ENCODE data around the gene NADK.

Gene NADK, protein sequence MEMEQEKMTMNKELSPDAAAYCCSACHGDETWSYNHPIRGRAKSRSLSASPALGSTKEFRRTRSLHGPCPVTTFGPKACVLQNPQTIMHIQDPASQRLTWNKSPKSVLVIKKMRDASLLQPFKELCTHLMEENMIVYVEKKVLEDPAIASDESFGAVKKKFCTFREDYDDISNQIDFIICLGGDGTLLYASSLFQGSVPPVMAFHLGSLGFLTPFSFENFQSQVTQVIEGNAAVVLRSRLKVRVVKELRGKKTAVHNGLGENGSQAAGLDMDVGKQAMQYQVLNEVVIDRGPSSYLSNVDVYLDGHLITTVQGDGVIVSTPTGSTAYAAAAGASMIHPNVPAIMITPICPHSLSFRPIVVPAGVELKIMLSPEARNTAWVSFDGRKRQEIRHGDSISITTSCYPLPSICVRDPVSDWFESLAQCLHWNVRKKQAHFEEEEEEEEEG

DNA sequence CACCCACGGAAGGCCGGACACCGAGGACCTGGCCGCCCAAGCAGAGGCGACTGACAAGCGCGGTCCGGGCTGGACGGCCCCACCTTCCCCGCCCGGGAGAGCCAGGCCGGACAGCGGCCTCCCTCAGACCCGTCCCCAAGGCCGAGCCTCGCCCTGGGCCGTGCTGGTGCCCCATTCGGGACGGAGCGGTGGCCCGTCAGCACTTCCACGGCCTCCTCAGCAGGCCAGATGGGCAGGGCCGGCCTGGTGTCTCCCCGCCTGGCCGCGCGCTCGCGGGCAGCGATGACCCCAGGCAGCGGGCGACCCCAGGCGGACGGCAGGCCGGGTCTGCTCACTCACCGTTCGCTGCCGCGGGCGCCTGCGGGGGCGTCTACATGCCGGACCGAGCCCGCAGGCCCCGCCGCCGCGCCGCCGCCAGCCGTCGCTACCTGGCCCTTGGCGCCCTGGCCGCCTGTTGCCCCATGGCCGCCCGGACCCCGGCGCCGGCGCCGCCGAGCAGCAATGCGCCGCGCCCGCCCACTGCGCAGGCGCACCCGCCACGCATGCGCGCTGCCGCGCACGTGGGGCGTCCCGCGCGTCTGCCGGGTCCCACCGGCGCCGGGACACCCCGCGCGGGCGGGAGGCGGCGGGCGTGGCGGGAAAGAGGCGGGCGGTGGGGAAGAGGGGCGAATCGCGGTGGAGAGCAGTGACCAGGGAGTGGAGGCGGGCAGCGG is at the start of gene NADK:
NADK (minus strand) TSS at position 521 of the 713 bp plus-strand sequence. CDS start 13,064 bp downstream, outside the sequence.
- DNase-seq (ENCODE audit: low read depth, low spot score) = no peak

DNA sequence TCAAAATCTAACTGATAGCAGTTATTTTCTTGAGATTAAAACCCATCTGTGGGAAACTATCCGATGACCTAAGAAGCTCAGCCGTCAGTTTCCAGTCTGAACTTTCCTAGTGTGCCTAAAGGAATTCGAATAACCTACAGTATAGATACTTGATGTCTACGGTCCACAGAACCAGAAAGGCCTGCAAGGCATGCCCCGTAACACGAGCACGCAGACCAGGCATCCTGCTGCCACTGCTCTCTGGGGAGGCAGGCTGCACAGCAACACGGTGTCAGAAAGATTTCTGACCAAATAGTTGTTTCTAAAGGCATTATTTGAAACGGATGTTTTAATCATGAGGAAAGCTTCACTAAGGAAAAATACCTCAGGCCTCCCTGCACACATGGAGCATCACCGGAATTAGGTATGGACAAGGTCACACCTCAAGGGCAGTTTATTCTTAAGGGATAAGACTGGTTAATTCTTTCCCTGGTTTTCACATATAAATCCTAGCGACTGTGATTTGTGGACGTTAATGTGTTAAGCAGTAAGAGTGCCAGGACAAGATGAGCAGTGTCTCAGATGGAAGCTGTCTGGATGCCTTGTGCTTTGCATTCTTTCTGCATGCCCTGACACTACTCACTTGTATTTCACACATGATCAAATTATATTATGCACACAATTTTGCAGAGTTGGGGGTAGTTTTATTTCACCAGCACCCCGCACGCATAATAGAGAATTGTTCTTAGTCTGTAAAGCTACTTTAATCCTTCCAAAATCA is 49.0 kb upstream of the NADK start:
- H3K27ac ChIP-seq = no peak overlapping the region
- no peak for DNase-seq (ENCODE audit: low read depth, low spot score)

More for the DNA sequence above, at the start of gene NADK:
- peak within 1 kb of the TSS; percentile 64 for H3K27ac ChIP-seq

DNA sequence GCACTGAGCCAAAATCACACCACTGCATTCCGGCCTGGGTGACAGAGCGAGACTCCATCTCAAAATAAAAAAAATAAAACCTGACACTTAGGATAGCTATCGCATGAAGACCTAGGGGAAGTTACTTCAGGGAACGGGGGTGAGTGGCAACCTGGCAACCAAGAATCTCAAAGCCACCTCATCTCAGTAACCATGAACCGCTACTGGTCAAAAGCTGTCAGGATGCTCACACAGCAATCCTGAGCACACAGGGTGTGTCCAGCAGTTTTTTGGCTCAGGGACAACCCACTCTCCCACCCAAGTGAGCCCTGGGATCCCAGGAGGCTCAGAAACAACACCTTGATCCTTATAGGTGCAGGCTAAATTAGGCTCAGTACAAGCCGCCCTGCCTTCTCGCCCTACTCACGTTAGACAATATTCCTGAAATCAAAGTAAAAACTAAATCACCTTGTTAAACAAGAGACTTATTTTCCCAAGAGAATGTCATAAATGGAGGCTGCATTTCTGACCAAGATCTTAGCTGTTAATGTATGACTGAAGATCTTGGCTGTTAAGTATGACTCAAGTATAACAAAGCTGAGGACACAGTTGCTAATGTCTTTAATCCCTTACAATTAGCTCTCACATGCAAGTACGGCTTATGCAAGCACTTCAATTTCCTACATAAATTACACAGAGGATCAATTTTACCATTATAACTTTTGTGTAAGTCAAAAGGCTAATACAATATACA is 48.3 kb upstream of the NADK start:
- DNase-seq (ENCODE audit: low read depth, low spot score) = no peak
- H3K27ac ChIP-seq = no peak overlapping the region

DNA sequence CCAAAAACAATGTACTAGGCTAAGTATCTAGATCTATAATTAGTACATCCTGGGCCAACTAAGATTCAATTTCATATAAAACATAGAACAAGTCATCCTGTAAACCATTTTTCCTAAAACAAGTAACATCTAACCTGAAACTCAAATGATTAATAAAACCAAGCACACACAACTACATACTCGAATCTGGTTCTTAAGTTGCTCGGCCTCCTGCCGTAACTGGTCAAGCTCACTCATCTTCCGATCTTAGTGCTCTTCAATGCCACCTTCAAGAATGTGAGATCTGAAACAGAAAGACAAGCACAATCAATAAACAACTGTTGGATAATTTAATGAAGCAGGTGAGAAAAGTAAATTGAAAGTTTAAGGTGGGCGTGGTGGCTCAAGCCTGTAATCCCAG is 46.9 kb upstream of the NADK start:
- DNase-seq (ENCODE audit: low read depth, low spot score) = no peak

DNA sequence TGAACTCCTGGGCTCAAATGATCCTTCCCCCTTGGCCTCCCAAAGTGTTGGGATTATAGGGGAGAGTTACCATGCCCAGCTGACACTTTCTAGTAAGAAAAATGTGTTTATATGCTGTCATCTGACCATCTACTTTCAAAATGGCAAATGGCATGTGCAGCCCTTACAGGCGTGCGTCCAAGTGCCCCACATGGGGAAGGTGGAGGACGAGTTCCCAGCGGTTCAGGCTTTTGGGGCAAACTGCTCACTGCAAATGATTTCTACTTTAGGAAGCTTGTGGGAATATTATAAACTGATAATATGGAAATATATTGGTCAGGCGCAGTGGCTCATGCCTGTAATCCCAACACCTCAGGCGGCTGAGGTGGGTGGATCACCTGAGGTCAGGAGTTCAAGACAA is 41.5 kb upstream of the NADK start:
- H3K27ac ChIP-seq = no peak overlapping the region
- no peak for DNase-seq (ENCODE audit: low read depth, low spot score)

More for the DNA sequence above, 46.9 kb upstream of the NADK start:
- no peak overlapping the region for H3K27ac ChIP-seq

DNA sequence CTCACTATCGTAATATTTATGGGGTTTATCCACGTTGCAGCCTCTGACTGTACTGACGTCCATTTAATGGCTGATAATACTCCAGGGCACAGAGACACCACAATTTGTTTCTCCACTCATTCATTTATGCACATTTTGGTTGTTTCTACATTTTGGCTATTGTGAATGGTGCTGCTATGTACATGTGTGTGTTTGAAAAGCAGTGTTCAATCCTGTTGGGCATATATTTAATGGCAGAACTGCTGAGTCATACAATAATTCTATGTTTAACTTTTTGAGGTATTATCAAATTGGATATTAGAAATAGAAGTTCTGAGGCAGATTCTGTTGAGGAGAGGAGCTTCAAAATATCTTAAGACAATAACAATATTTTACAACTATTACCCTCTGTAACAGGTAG is 39.0 kb upstream of the NADK start:
- no peak overlapping the region for H3K27ac ChIP-seq

DNA sequence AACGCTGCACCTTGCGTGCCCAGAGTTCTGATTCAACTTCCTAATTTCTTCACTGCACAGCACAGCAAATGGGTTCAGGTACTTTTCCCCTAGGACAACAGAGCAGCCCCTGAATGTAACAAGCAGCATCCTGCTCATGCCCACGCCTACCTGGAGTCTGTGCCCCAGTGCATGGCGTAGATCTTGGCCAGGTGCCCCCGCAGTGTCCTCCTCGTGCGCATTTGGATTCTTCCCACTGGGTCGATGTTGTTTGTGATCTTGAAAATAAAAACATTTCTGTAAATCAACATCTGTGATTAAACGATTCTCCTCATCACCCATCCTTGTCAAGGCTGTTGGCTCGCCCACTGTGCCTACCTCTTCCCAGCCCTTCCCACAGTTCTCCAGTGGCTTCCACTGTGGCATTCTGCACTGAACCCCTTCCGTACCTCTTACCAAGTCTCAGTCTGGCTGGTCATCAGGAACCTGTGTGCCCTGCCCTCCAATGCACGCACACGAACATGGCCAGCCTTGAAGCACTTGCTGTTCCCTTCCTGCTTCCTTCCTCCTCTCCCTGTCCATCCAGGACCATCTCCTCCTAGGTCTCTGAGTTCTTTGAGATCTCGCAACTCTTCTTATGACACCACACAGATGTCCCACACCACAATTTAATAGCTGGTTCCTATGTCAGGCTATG is 37.5 kb upstream of the NADK start:
- H3K27ac ChIP-seq = no peak overlapping the region
- no peak for DNase-seq (ENCODE audit: low read depth, low spot score)

More for the DNA sequence above, 39.0 kb upstream of the NADK start:
- DNase-seq (ENCODE audit: low read depth, low spot score) = no peak

DNA sequence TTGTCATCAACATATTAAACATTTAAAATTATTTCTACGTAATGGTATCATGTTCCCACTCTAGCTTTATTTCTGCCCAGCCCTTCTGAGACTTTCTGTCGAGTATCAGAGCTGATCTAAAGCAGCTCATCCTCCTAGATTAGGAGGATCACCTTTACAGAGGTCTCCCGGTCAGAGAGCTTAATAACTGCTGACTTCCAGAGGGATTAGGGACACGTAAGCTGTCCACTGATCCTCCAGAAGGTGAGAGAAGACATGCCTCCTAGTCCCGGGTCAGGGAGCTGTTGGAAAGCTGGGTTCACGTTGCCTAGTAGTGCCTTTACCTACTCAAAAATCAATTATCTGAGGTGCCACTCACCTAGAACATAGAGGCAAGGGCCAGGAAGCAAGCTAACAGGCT is 31.2 kb upstream of the NADK start:
- DNase-seq (ENCODE audit: low read depth, low spot score) = no peak
- H3K27ac ChIP-seq = no peak overlapping the region

DNA sequence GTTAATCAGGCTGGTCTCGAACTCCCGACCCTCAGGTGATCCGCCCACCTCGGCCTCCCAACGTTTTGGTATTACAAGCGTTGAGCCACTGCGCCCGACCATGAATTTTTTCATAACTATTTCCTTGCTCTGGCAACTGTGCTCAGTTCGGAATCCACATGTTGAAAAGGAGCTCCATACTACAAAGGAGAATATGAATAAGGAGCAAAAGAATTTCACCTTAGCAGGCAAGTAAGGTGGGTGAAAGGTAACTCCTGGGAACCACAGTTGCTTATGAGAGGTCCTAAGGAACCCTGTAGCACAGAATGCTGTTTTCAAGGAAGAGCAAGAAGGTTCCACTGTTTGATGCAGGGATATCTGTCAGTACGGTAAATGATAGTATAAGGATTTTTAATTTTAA is 29.9 kb upstream of the NADK start:
- DNase-seq (ENCODE audit: low read depth, low spot score) = no peak
- H3K27ac ChIP-seq = no peak overlapping the region

DNA sequence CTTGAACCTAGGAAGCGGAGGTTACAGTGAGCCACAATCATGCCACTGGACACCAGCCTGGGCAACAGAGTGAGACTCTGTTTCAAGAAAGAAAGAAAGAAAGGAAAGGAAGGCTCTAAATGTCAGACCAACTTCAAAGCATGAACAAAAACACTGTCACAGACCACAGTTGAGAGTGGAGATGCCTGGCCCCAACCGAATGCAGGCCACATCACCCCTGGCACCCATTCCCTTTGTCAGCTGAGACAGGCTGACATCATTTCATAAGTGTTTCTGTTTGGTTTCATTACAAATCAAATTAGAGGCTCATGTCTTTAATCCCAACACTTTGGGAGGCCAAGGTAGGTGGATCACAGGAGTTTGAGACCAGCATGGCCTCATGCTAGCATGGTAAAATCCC is 28.6 kb upstream of the NADK start:
- DNase-seq (ENCODE audit: low read depth, low spot score) = no peak
- no peak overlapping the region for H3K27ac ChIP-seq

DNA sequence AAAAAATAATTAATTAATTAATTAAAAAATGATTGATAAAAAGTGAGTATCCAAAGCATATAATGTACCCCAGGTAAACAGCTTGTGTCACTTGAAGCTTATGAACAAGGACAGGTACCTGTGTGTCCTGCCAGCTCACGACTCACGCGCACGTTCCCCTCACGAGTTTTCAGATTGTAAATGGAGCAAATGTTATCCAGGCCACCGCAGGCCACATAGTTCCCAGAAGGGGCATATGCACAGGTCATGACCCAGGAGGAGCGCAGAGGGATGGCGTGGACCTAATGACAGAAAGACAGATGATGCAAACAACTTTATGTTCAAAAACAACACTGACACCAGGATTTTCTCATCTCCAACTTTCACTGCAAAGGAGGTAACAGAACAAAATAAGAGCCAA is 26.0 kb upstream of the NADK start:
- DNase-seq (ENCODE audit: low read depth, low spot score) = no peak
- no peak overlapping the region for H3K27ac ChIP-seq

DNA sequence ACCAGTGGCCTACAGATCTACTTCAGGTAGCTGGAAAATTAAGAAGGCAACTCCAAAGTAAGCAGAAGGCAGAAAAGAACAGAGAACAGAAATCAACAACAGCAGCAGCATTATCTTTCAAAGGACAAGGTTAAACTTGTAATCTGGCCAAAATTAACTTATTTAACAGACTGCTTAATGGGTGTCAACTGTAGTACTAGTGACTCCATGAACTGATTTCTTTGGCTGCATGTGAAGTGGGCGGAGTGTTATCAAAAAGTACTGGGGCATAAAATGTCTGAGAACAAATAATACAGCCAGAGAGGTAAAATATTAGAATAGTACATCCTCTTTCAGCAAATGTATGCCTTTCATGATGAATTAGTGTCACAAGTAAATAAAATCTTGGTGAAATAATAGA is 24.6 kb upstream of the NADK start:
- DNase-seq (ENCODE audit: low read depth, low spot score) = no peak
- no peak overlapping the region for H3K27ac ChIP-seq

DNA sequence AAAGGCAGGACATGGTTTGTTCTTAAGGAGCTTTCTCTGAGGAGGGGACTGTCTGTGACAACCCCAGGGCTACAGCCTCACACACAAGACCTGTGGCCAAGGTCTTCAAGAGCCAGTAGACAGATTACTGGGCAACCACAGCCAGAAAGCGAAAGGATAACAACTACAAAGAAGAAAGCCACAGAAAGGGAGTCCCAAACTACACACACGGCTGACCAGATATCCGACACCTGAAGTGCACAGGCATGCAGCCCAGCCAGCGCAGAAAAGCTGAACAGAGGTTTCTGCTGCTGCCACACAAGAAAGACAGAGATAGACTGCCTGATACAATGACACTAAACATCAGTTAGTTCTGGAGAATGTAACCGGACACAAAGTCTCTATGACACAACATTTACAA is 21.4 kb upstream of the NADK start:
- no peak for DNase-seq (ENCODE audit: low read depth, low spot score)
- H3K27ac ChIP-seq = no peak overlapping the region

DNA sequence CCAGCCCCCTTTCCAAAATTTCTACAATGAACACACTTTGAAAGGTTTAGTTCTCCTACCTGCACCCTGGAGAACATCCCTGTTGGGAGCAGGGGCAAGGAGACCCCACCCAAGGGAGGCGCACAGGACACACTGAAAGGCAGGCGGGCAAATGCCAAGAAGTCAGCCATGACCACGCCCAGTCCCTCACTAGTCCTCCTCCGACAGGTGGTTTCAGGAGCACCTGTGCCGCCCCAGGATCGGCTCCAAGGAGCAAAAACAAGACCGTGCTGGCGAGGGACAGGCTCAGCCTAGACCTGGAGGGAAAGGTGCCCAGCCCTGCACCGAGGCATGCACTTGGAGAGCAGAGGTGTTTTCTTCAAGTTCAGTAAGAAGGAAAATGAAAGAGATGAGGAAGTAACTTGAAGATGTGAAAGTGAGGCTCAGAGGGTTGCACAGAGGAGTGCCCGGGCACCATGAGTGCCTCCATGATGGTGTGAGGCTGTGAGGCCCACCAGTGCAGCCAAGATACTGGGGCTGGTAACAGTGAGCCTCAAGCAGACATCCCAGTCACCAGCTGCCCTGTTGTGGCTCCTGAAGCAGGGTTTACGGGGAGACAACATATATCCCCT is 19.6 kb upstream of the NADK start:
- no peak for DNase-seq (ENCODE audit: low read depth, low spot score)
- H3K27ac ChIP-seq = no peak overlapping the region

DNA sequence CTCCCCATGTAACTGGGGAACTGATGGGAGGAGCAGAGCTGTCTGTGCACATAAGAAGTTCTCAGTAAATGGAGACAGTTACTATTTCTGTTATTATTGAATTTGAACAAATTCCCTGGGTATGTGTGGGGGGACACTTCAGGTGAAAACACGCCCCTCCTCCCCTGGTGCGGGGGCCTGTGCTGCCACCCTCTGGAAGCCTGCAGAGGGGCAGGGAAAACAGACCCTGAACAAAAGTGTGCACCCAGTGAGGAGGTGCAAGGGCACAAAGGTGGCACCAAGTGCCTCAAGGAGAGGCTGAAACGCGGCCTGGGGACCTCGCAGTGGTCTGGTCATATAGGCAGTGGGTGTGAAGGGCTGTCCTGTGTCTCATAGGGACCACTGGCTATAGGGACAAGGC is 18.2 kb upstream of the NADK start:
- no peak overlapping the region for H3K27ac ChIP-seq
- DNase-seq (ENCODE audit: low read depth, low spot score) = no peak

DNA sequence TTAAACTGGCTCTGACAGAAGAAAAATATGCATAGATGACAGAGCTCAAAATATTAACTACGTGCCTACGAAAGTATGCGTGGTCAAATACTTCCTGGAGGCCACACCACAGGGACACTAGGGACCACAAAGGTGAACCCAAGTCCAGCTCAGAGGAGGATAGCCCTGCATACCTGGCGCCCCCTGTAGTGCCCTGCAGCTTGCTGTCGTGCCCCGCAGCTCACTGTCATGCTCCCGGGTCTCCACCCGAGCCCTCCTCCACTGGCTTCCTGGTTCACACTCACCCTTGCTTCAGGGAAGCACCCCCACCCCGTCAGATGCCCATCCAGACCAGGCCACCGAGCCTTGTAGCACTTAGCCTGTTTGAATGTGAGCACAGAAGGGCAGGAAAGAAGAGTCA is 16.7 kb upstream of the NADK start:
- no peak overlapping the region for H3K27ac ChIP-seq
- DNase-seq (ENCODE audit: low read depth, low spot score) = no peak

DNA sequence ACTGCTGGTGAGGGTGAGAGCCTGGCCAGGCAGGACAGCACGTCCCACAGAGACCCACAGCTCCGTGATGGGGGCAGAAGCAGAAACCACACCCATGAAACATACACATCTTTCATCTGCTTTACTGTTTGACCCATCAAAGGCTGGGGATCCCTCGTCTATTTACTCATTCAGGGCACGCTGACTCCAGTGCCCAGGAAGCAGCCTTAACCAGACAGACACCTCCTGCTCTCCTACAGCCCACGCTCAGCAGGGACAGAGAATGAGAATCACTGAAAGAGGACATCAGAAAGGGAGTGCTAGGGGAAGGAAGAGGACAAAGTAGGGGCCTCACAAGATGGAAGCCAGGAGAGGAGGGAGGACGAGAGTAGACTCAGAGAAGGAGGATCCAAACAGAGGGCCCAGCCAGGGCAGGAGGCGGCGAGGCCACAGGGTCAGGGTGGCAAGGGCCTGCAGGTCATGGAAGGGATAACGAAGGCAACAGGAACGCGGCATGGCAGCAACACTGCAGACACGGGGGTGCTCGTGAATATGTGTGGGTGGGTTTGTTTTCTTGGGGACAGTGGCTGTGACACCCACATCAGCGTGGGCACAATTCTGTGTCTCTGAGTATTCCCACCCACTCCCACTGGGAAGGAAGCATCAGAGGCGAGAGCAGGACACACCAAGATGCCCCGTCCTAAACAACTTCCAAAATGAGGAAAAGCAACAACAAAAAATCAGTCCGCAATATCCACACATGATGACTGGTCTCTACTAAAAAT is 15.4 kb upstream of the NADK start:
- DNase-seq (ENCODE audit: low read depth, low spot score) = no peak
- H3K27ac ChIP-seq = no peak overlapping the region

DNA sequence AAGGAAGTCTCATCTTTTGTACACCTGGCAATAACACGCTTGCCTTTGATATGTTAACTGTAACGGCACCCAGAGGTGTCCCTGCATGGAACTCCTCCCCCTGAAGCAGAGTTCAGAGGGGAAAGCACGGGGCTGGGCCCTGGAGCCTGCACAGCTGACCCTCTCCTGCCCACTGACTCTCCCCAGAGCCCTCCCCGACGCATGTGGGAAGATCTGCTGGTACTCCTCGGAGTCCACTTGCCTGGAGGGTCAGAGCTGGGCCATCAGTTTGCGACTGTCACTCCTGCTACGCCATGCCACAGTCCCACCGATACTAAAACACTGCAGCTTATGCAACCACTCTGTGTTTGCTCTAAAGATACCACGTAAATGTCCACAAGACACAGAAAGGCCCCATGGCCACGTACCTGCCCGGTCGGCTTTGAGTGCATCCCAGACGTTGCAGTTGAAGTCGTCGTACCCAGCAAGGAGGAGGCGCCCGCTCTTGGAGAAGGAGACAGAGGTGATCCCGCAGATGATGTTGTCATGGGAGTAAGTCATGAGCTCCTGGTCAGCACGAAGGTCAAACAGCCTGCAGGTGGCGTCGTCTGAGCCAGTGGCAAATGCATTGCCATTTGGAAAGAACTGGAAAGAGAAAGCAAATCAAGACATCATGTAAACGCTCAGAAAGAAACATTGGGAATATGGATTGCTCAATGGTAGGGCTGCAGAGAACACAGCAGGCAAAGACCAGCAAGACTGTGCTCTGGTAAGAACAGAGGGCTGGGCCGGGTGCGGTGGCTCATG is 10.6 kb upstream of the NADK start:
- no peak overlapping the region for H3K27ac ChIP-seq
- no peak for DNase-seq (ENCODE audit: low read depth, low spot score)
